ENCODE data around the gene MSX1. TPM values are rescaled to one million over a fixed set of nuclear protein-coding genes. Genes with fewer than 3 reads are reported as not detected.

MSX1 gene
- polyA plus RNA-seq, 1 experiment: 6.9 TPM

GRCh38 chr4:4862071-4862551 is 2.6 kb downstream of the MSX1 start:
- no peak for TF ChIP-seq CTCF (IDR thresholded peaks at IDR 0.05; ENCODE audit: insufficient read depth, low read depth, low read length)
- DNase-seq (ENCODE audit: low read depth): no peak
- Histone ChIP-seq H3K27me3 (ENCODE audit: control insufficient read depth, insufficient read depth, low read length) (peaks cover 5% of the 10 kb centered on the region), H3K36me3 (ENCODE audit: control insufficient read depth, insufficient read depth, low read length) (peaks cover 6% of the 10 kb centered on the region; the same call in 1 of the 2 replicates), H3K4me3 (ENCODE audit: low read depth, low read length) (no peak overlapping the region)
- CTCF ChIA-PET: no interaction called here
- POLR2A ChIA-PET: no interaction called here

- peaks cover 8% of the 10 kb centered on the region for H3K27me3 ChIP-seq (ENCODE audit: control insufficient read depth, insufficient read depth, low read length)
- no peak overlapping the region for H3K4me3 ChIP-seq (ENCODE audit: low read depth, low read length)
- ChIA-PET POLR2A (interaction anchor here (0.7 kb wide), 1 partner anchor 227 kb away, joined by 4 read pairs; no protein-coding TSS in a partner anchor), CTCF (interaction anchor here (1.4 to 1.5 kb wide), 2 partner anchors 13 to 185 kb away, joined by 3 to 9 read pairs; no protein-coding TSS in a partner anchor)
- DNase-seq (ENCODE audit: low read depth): no peak
- no peak for TF ChIP-seq CTCF (IDR thresholded peaks at IDR 0.05; ENCODE audit: insufficient read depth, low read depth, low read length)
- H3K36me3 ChIP-seq (ENCODE audit: control insufficient read depth, insufficient read depth, low read length): peaks cover 6% of the 10 kb centered on the region; the same call in 1 of the 2 replicates
Measured at GRCh38 chr4:4862665-4863482, 3.4 kb downstream of the MSX1 start.

GRCh38 chr4:4864443-4864939 is 5.0 kb downstream of the MSX1 start:
- no peak for DNase-seq (ENCODE audit: low read depth)
- CTCF ChIA-PET: interaction anchor here (1.1 to 1.5 kb wide), 2 partner anchors 11 to 15 kb away, joined by 3 to 9 read pairs; no protein-coding TSS in a partner anchor

GRCh38 chr4:4864940-4865704 is 5.7 kb downstream of the MSX1 start:
- H3K36me3 ChIP-seq (ENCODE audit: control insufficient read depth, insufficient read depth, low read length): peaks cover 6% of the 10 kb centered on the region; the same call in 1 of the 2 replicates
- no peak for DNase-seq (ENCODE audit: low read depth)
- TF ChIP-seq CTCF (IDR thresholded peaks at IDR 0.05; ENCODE audit: insufficient read depth, low read depth, low read length): no peak
- ChIA-PET CTCF (no interaction called here), POLR2A (no interaction called here)
- peaks cover 27% of the 10 kb centered on the region for H3K27me3 ChIP-seq (ENCODE audit: control insufficient read depth, insufficient read depth, low read length)
- H3K4me3 ChIP-seq (ENCODE audit: low read depth, low read length): no peak overlapping the region

More at GRCh38 chr4:4864443-4864939, 5.0 kb downstream of the MSX1 start:
- TF ChIP-seq CTCF (IDR thresholded peaks at IDR 0.05; ENCODE audit: insufficient read depth, low read depth, low read length): no peak
- POLR2A ChIA-PET: no interaction called here
- no peak overlapping the region for H3K4me3 ChIP-seq (ENCODE audit: low read depth, low read length)
- H3K27me3 ChIP-seq (ENCODE audit: control insufficient read depth, insufficient read depth, low read length): peaks cover 21% of the 10 kb centered on the region
- H3K36me3 ChIP-seq (ENCODE audit: control insufficient read depth, insufficient read depth, low read length): peaks cover 6% of the 10 kb centered on the region; the same call in 1 of the 2 replicates

Data from BJ (cell line).